ENCODE data around the gene PRDM10.

DNA sequence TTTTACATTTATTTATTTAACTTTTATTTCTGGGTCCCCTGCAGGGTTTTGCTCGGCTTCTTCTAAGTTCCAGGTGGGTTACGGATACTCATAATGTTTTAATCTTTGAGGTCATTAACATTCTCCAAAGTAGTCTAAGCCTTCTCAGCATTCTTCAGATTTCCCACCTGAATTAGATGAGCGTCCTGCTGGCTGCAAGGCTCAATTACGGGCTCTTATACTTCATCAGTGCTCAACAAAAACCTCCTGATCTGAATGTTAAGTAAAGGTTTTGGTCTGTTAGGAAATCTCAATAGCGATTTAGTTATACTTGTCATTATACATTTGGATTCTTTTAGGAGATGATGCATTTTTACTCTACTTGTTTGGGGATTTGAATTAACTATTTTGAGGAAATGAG, 80.0 kb downstream of the PRDM10 start:
- TF ChIP-seq, protein P1, sequence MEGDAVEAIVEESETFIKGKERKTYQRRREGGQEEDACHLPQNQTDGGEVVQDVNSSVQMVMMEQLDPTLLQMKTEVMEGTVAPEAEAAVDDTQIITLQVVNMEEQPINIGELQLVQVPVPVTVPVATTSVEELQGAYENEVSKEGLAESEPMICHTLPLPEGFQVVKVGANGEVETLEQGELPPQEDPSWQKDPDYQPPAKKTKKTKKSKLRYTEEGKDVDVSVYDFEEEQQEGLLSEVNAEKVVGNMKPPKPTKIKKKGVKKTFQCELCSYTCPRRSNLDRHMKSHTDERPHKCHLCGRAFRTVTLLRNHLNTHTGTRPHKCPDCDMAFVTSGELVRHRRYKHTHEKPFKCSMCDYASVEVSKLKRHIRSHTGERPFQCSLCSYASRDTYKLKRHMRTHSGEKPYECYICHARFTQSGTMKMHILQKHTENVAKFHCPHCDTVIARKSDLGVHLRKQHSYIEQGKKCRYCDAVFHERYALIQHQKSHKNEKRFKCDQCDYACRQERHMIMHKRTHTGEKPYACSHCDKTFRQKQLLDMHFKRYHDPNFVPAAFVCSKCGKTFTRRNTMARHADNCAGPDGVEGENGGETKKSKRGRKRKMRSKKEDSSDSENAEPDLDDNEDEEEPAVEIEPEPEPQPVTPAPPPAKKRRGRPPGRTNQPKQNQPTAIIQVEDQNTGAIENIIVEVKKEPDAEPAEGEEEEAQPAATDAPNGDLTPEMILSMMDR (IDR thresholded peaks at IDR 0.05), result no peak
- TF ChIP-seq POLR2A (IDR thresholded peaks at IDR 0.05) (no peak), POLR2AphosphoS5 (IDR thresholded peaks at IDR 0.05) (no peak), EP300 (IDR thresholded peaks at IDR 0.05) (no peak)
